ENCODE results near the gene MALAT1.

The MALAT1 gene

DNA sequence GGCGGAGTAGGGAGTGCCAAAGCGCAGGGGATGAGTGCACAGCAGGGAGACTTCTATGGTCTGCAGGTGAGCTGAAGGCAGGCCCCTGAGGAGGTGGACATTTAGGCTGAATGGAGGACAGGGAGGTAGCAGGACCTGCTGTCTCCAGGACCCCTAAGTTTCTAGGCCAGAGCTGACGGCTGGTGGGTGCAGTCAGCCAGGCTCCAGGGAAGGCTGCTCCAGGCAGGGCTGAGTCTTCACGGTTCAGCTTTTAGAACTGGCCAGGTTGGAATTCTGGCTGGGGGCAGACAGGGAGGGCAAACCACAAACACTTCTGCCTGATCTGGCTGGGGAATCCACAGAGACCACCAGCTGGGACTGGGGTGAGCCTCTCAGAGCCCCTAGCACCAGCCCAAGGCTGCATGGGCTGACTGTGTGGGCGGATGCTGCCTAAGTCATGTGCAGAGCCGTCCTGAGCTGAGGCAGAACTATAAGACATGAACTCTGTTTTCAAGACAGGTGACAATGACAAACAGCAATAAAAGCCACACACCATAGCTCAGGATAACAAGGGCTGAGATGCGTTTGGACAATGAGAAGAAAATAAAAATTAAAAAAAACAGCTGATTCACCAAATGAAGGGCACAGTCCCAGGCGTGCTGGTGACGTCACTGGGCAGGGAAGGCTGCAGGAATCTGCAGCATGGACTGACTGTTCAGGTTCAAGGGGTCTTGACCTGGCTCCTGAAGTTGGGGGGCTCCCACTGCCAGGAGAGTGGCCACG lies 10.4 kb upstream of the MALAT1 start:
- no peaks in the 10 kb centered on the region for H3K36me3 Mint-ChIP-seq (ENCODE audit: low read depth)
- peaks cover 7% of the 10 kb centered on the region for H3K27me3 Mint-ChIP-seq (ENCODE audit: low read depth, poor library complexity)
- TF ChIP-seq CTCF (IDR thresholded peaks at IDR 0.05): no peak
- H3K27ac Mint-ChIP-seq: peak overlapping the region; percentile 100
- H3K4me3 Mint-ChIP-seq: peak overlapping the region; percentile 76
- no peaks in the 10 kb centered on the region for H3K9me3 Mint-ChIP-seq
- H3K4me1 Mint-ChIP-seq: peaks cover 95% of the 10 kb centered on the region
- peak; percentile 30 for DNase-seq

- Mint-ChIP-seq H3K4me3 (peak overlapping the region; percentile 76), H3K27me3 (ENCODE audit: low read depth, poor library complexity) (peaks cover 7% of the 10 kb centered on the region), H3K36me3 (ENCODE audit: low read depth) (no peaks in the 10 kb centered on the region), H3K27ac (peak overlapping the region; percentile 100), H3K9me3 (no peaks in the 10 kb centered on the region), H3K4me1 (peaks cover 96% of the 10 kb centered on the region)
- peak; percentile 71 for DNase-seq
- TF ChIP-seq CTCF (IDR thresholded peaks at IDR 0.05): no peak
These were observed 9.7 kb upstream of the MALAT1 start for GRCh38 chr11:65489035-65489705.

DNA sequence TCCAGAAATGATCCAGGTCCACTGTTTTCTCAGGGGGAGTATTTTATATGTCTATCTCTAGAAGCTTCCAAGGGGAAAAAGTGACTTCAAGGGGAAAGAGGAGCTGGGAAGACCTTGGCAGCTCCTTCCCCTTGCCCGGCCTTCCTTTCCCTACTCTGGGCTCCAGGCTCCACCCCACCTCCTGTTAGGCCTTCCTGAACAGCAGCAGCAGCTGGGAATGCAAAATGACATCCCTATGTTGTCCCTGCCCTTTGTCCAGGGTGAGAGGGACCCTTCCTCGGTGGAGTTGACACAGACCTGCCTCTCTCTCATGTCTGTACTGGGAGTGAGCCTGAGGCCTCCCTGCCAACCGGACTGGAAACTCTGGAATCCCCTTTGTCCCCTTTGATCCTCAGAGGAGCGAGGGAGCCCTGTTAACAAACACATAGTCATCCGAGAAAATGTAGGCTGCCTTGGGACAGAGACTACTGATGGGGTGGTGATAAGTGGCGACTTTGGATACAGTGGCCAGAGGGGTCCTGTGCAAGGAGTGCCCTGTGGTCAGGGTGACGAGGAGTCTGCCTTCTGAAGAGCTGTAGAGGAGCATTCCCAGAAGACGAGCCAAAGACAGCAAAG lies 9.0 kb upstream of the MALAT1 start:
- no peaks in the 10 kb centered on the region for H3K36me3 Mint-ChIP-seq (ENCODE audit: low read depth)
- H3K9me3 Mint-ChIP-seq: no peaks in the 10 kb centered on the region
- H3K4me3 Mint-ChIP-seq: peak overlapping the region; percentile 76
- peaks cover 99% of the 10 kb centered on the region for H3K4me1 Mint-ChIP-seq
- DNase-seq: peak; percentile 28
- H3K27me3 Mint-ChIP-seq (ENCODE audit: low read depth, poor library complexity): peaks cover 9% of the 10 kb centered on the region
- TF ChIP-seq CTCF (IDR thresholded peaks at IDR 0.05): no peak
- peak overlapping the region; percentile 100 for H3K27ac Mint-ChIP-seq

DNA sequence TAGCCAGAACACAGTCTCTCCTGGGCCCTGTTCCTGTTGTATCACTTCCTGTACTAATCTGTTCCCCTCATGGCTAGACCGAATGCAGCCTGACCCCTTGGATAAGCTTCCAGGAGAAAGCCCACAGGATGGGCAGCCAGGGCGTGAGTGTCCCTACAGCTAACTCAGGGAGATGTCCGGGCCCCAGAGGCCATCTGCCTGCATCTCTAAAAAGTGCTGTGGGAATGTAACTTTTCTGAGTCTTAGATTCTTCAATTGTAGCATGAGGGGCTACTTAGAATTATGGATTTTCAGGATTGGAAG lies 7.7 kb upstream of the MALAT1 start:
- TF ChIP-seq CTCF (IDR thresholded peaks at IDR 0.05): no peak
- Mint-ChIP-seq H3K4me3 (peak overlapping the region; percentile 60), H3K9me3 (no peaks in the 10 kb centered on the region), H3K4me1 (peaks cover 93% of the 10 kb centered on the region), H3K36me3 (ENCODE audit: low read depth) (no peaks in the 10 kb centered on the region), H3K27ac (peak overlapping the region; percentile 95), H3K27me3 (ENCODE audit: low read depth, poor library complexity) (peaks cover 9% of the 10 kb centered on the region)
- no peak for DNase-seq

GRCh38 chr11:65491614-65492386 lies 7.0 kb upstream of the MALAT1 start:
- Mint-ChIP-seq H3K27me3 (ENCODE audit: low read depth, poor library complexity) (peaks cover 9% of the 10 kb centered on the region), H3K27ac (peak overlapping the region; percentile 95), H3K4me1 (peaks cover 93% of the 10 kb centered on the region), H3K9me3 (no peaks in the 10 kb centered on the region), H3K4me3 (peak overlapping the region; percentile 60), H3K36me3 (ENCODE audit: low read depth) (no peaks in the 10 kb centered on the region)
- DNase-seq: peak; percentile 35
- no peak for TF ChIP-seq CTCF (IDR thresholded peaks at IDR 0.05)

All from nephron progenitor cell (in vitro differentiated cells).